LNCaP clone FGC (cell line): ENCODE measurements around the gene MPHOSPH8.

ENCODE experiments used
- DNase-seq: peaks from one replicate; pipeline ENCODE4 v3.0.0-alpha.2; 2011; ENCODE audit warnings: low read depth
- H3K4me3 ChIP-seq: 2 replicates; pipeline ENCODE4 v1.5.1; 2011; ENCODE audit warnings: mild to moderate bottlenecking, low read depth, low read length, control low read depth
- TF ChIP-seq, protein P1 (sequence below): IDR thresholded peaks from 2 replicates; pipeline ENCODE4 v1.5.1; 2012; ENCODE audit warnings: mild to moderate bottlenecking; ENCODE audit not compliant: control insufficient read depth, insufficient read depth; ENCODE audit errors: extremely low read depth

The MPHOSPH8 gene

DNA sequence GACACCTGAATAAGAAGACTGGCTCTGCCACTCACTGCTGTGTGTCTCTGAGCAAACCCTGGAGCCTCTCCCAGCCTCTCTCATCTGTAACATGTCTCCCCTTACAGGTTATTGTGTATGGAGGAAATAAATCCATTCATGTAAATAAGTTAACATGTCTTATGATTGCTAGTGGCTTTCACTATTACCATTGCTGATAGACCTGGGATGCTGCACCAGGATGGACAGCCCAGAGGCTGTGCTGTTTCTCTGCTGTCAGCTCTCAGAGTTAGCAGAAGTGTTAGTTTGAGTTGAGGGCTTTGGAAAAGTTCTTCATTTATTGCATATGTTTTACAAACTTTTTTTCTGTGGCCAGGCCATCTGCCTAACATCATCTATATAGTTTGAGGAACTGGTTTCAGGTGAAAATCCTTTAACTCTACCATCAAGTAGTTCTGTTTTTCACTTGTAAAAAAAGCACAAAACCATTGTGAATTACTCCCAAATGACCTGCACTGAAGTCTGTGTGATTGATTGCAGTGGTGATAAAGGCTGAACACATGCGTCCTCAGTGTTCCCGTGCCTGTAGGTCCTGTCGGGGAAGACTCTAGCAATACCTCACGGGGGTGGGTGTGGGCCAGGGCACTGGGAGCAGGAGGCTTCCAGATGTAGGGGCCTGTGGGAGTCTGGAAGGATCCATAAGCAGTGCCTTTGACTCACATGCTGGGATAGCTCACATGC, 24.6 kb downstream of the MPHOSPH8 start:
- no peak for DNase-seq
- TF ChIP-seq, protein P1, sequence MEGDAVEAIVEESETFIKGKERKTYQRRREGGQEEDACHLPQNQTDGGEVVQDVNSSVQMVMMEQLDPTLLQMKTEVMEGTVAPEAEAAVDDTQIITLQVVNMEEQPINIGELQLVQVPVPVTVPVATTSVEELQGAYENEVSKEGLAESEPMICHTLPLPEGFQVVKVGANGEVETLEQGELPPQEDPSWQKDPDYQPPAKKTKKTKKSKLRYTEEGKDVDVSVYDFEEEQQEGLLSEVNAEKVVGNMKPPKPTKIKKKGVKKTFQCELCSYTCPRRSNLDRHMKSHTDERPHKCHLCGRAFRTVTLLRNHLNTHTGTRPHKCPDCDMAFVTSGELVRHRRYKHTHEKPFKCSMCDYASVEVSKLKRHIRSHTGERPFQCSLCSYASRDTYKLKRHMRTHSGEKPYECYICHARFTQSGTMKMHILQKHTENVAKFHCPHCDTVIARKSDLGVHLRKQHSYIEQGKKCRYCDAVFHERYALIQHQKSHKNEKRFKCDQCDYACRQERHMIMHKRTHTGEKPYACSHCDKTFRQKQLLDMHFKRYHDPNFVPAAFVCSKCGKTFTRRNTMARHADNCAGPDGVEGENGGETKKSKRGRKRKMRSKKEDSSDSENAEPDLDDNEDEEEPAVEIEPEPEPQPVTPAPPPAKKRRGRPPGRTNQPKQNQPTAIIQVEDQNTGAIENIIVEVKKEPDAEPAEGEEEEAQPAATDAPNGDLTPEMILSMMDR: no peak
- H3K4me3 ChIP-seq: no peak overlapping the region

DNA sequence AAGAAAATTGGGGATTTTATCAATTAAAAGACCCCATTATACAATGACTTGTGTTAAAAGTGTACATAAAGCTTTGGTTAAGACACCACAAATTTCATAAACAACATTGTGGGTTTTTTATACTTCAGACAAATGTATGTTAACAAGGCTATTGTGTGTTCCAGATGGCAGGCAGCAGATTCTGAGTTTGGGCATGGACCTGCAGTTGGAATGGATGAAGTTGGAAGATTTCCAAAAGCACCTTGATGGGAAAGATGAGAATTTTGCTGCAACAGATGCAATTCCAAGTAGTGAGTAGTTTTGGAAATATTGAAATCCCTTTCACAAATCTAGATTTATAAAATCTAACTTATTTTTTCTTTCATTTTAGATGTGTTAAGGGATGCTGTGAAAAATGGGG, 25.4 kb downstream of the MPHOSPH8 start:
- no peak for DNase-seq
- TF ChIP-seq, protein P1: no peak
- H3K4me3 ChIP-seq: no peak overlapping the region

DNA sequence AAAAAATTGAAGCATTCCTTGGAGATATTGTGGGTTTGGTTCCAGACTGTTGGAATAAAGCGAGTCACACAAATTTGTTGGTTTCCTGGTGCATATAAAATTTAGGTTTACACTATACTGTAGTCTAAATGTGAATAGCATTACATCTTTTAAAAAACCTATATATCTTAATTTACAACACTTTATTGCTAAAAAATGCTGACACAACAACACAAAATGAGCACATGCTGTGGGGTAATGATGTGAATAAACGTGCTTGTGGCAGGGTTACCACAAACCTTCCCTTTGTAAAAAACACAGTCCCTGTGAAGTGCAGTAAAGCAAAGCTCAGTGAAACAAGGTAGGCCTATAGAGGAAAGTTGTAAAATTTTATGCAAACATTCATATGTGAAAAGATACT, 27.7 kb downstream of the MPHOSPH8 start:
- TF ChIP-seq, protein P1: no peak
- no peak for DNase-seq
- no peak overlapping the region for H3K4me3 ChIP-seq

DNA sequence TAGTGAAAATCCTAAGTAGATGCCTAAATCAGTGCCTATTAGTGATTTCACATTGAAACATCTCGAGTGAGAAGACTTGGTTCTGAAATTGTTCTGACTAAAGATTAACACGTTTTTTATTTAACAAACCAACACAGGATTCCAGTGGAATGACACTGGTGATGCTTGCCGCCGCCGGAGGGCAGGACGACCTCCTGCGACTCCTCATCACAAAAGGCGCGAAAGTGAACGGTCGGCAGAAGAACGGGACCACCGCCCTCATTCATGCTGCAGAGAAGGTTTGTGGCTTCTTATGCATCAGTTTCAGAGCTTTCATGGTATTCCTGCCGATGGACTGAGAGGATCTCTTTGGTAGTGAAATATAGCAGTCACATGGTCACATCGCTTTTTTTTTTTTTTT, 28.1 kb downstream of the MPHOSPH8 start:
- TF ChIP-seq, protein P1: no peak
- no peak for DNase-seq
- H3K4me3 ChIP-seq: no peak overlapping the region

DNA sequence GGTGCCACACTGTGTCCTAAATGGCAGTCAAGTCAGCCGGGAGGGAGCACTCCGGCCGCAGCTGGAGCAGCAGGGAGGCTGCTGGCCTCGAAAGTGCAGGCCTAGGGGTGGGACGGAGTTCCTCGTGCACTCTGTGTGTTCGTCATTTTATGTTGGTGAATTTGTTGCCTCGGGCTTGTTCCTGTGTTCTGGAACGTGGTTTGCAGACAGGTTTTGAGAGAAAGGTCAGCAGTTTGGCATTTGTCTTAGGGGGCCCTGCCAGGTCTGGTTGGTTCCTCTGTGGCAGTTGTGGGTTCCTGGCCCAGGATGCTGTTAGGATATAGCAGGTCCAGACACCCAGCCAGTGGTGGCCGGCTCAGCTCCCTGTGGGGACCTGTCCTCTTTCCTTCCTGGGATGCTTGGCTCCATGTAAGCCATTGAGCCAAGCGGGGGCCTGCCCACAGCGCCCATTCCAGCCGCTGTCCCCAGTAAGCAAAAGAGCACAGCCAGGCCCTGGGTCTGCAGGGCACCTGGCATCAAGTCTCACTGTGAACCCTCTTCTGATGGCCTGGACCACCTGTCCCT, 30.0 kb downstream of the MPHOSPH8 start:
- TF ChIP-seq, protein P1: no peak
- DNase-seq: no peak
- no peak overlapping the region for H3K4me3 ChIP-seq

DNA sequence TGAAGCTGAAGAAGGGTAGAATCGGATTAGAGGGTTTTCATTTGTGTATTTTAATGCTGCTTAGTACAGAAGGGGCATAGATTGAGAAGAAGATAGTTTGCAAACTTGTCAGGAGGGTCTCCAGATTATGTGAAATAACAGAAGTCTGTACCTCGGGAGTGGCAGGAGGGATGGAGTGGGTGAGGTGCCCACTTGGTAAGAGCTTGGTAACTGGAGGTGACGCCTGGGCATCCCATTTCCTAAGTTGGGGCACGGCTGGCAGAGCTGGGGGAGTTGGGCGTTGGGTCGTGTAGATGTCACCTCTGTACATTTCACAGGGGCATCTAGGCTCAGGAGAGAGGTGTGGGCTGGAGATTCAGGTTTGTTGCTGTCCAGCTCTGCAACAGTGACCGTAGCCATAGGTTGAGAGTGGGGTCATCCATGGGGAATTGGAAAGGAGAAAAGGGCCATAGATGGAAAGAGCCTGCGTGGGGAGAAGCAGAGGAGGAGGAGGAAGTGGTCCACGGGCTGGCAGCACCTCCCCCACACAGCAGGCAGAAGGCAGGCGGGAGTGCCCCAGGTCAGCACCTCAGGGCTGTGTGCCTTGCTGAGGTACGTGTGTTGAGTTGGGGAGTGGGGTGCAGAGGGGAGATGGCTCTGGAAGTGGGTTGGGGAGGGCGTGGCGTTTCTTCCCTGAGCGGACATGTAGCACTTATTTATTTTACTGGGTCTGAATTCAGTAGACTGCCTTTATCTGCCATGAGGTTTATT, 31.2 kb downstream of the MPHOSPH8 start:
- no peak overlapping the region for H3K4me3 ChIP-seq
- no peak for DNase-seq
- TF ChIP-seq, protein P1: no peak
